BE2C (cell line): Measurements from ENCODE around the gene ICA1.

ENCODE experiments used
- DNase-seq: peaks from one replicate; pipeline ENCODE4 v3.0.0-alpha.2; 2020
- H3K27me3 ChIP-seq: fragments of 250-450 bp; sonication (Bioruptor Pico); 2 replicates; pipeline ENCODE4 v1.5.1; 2020; ENCODE audit warnings: mild to moderate bottlenecking
- H3K36me3 ChIP-seq: fragments of 250-450 bp; sonication (Bioruptor Pico); 2 replicates; pipeline ENCODE4 v1.5.1; 2020; ENCODE audit warnings: mild to moderate bottlenecking
- H3K4me1 ChIP-seq: fragments of 250-450 bp; sonication (Bioruptor Pico); 2 replicates; pipeline ENCODE4 v1.5.1; 2020
- H3K4me3 ChIP-seq: 2 replicates; pipeline ENCODE4 v1.5.1; 2011; ENCODE audit warnings: low read depth, low read length
- H3K9me3 ChIP-seq: fragments of 250-450 bp; sonication (Bioruptor Pico); 2 replicates; pipeline ENCODE4 v1.5.1; 2020
- CTCF ChIP-seq: IDR thresholded peaks from 2 replicates; pipeline ENCODE4 v1.5.1; 2012; ENCODE audit warnings: mild to moderate bottlenecking, low read depth, low read length

The ICA1 gene

GRCh38 chr7:8126601-8127167 is 135.3 kb downstream of the ICA1 start:
- H3K27me3 ChIP-seq, result no peaks in the 10 kb centered on the region
- no peak for TF ChIP-seq CTCF
- DNase-seq, result no peak
- no peaks in the 10 kb centered on the region for H3K9me3 ChIP-seq
- H3K4me1 ChIP-seq, result no peaks in the 10 kb centered on the region
- peaks cover 23% of the 10 kb centered on the region for H3K36me3 ChIP-seq
- no peak overlapping the region for H3K4me3 ChIP-seq

- DNase-seq, result no peak
- no peak overlapping the region for H3K4me3 ChIP-seq
- no peaks in the 10 kb centered on the region for H3K4me1 ChIP-seq
- no peaks in the 10 kb centered on the region for H3K27me3 ChIP-seq
- H3K36me3 ChIP-seq, result peaks cover 25% of the 10 kb centered on the region
- TF ChIP-seq CTCF, result no peak
- no peaks in the 10 kb centered on the region for H3K9me3 ChIP-seq
These were observed 136.1 kb downstream of the ICA1 start for GRCh38 chr7:8125680-8126444.

GRCh38 chr7:8121243-8121642 is 140.7 kb downstream of the ICA1 start:
- DNase-seq, result no peak
- H3K4me3 ChIP-seq, result no peak overlapping the region
- peaks cover 25% of the 10 kb centered on the region for H3K36me3 ChIP-seq
- no peaks in the 10 kb centered on the region for H3K27me3 ChIP-seq
- H3K4me1 ChIP-seq, result no peaks in the 10 kb centered on the region
- TF ChIP-seq CTCF, result no peak
- no peaks in the 10 kb centered on the region for H3K9me3 ChIP-seq

- peaks cover 25% of the 10 kb centered on the region for H3K36me3 ChIP-seq
- no peaks in the 10 kb centered on the region for H3K9me3 ChIP-seq
- H3K4me3 ChIP-seq, result no peak overlapping the region
- TF ChIP-seq CTCF, result no peak
- no peak for DNase-seq
- 0 out of 2 replicates have a peak, but pooled peaks cover 6% of the 10 kb centered on the region for H3K4me1 ChIP-seq
- H3K27me3 ChIP-seq, result no peaks in the 10 kb centered on the region
These were observed 141.4 kb downstream of the ICA1 start for GRCh38 chr7:8120390-8121058.

DNA sequence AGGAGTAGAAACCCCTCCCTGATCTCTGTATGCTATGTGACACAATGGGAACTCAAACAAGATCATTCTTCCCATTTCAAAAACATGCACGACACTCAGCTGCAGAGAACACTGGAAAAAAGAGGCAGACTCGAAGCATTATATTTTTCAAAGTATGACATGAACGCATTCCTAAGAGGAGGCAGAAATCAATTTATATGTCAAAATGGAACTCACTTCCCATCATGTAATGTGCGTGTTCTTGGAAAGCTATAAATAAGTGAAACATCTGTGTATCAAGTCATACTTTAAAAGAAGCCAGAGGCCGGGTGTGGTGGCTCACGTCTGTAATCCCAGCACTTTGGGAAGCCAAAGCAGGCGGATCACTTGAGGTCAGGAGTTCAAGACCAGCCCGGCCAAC is 142.7 kb downstream of the ICA1 start:
- no peak for DNase-seq
- H3K4me3 ChIP-seq, result no peak overlapping the region
- peaks cover 6% of the 10 kb centered on the region; the same call in 1 of the 2 replicates for H3K4me1 ChIP-seq
- peaks cover 22% of the 10 kb centered on the region for H3K36me3 ChIP-seq
- TF ChIP-seq CTCF, result no peak
- H3K9me3 ChIP-seq, result no peaks in the 10 kb centered on the region
- H3K27me3 ChIP-seq, result no peaks in the 10 kb centered on the region

DNA sequence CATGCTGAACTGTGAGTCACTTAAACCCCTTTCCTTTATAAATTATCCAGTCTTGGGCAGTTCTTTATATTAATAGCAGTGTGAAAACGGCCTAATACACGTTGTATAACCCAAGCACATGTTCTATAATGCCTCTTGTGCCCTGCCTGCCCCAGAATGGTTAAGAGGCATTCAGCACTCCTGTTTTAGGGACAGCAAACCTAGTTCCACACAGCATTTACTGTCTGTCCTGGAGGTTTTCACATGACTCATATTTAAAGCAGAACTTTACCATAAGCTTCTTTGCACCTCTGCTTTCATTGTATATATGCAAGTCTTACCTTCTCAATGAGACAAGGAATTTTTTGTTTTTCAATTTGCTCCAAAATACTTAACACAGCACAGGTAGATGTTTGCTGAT is 144.8 kb downstream of the ICA1 start:
- no peak for DNase-seq
- no peaks in the 10 kb centered on the region for H3K9me3 ChIP-seq
- H3K27me3 ChIP-seq, result no peaks in the 10 kb centered on the region
- no peak for TF ChIP-seq CTCF
- no peak overlapping the region for H3K4me3 ChIP-seq
- peaks cover 6% of the 10 kb centered on the region; the same call in 1 of the 2 replicates for H3K4me1 ChIP-seq
- H3K36me3 ChIP-seq, result peaks cover 28% of the 10 kb centered on the region
